GM12878 (cell line): ENCODE results near the gene RHOC. TPM values are rescaled to one million over a fixed set of nuclear protein-coding genes. Genes with fewer than 3 reads are reported as not detected.

Source experiments
- POU2F2 ChIP-seq: IDR thresholded peaks from 3 replicates; pipeline ENCODE4 v1.6.1; 2011; ENCODE audit warnings: low read depth, mild to moderate bottlenecking, low read length, borderline replicate concordance
- STAT1 ChIP-seq: fragments of 450-650 bp; conservative IDR thresholded peaks from 2 replicates; pipeline ENCODE4 v1.6.1; 2014; ENCODE audit warnings: antibody characterized with exemption, mild to moderate bottlenecking
- TBL1XR1 ChIP-seq: IDR thresholded peaks from 2 replicates; pipeline ENCODE4 v1.6.1; 2012; ENCODE audit warnings: low read depth, low read length, improper control_type of control experiment
- ZNF217 ChIP-seq: fragments of 450-650 bp; IDR thresholded peaks from 2 replicates; pipeline ENCODE4 v1.6.1; 2017; ENCODE audit warnings: antibody characterized with exemption, mild to moderate bottlenecking
- polyA plus RNA-seq, 11 experiments: library from polyadenylated mRNA; depleted of rRNA in 4 of 11; unstranded in 6 of 11; stranded (reverse) in 5 of 11; fragments of >200 nt; fragmentation: Nextera tagmentation in 4 of 11; fragmentation: Illumina TruSeq in 1 of 11; extraction: Ambion mirVana in 4 of 11; extraction: Trizol in 1 of 11; gene quantifications; 1 replicate in 1 of 11; 2 replicates in 10 of 11; pipeline versions ENCODE4 v1.2.1 to v1.2.3, GENCODE V29; 2011 to 2016; ENCODE audit warnings: inconsistent platforms in 2 of 11, missing spikeins in 2 of 11, low read depth in 1 of 11
- total RNA-seq, 4 experiments: library from RNA; depleted of rRNA in 3 of 4; stranded (reverse); fragments of >200 nt in 3 of 4; fragmentation: Illumina TruSeq in 1 of 4; extraction: Trizol in 1 of 4; gene quantifications; 2 replicates each; pipeline versions ENCODE4 v1.2.1 to v1.2.3, GENCODE V29; 2013 to 2021
- TF ChIP-seq, protein P1 (sequence below): fragments of 450-650 bp; IDR thresholded peaks from 2 replicates; pipeline ENCODE4 v1.6.1; 2017; ENCODE audit warnings: mild to moderate bottlenecking, moderate library complexity
- TF ChIP-seq, protein P2 (sequence below): IDR thresholded peaks from 2 replicates; pipeline ENCODE4 v1.6.1; 2012; ENCODE audit warnings: low read depth, low read length, improper control_type of control experiment

Gene RHOC
- total and polyA plus RNA-seq, 10 of the 15 experiments (the other 5 are each of a cell fraction or from before 2014, with no cell fraction given) = 20.6 to 371 (median 158) TPM

DNA sequence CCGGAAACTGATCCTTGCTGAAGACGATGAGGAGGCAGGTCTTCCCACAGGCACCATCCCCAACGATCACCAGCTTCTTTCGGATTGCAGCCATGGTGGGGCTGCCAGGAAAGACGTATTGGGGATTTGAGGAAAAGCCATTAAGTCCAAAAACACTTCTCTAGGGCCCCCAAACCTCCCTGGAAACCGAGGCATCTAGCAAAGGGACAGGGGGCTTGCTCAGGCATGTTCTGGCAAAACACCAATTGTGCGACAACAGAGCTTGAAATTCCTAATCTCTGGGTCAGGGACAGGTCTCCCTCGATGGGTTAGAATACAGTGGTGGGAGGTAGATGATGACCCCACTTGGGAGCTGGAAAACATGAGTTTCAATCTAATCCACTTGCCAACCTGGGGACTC lies 3.2 kb downstream of the RHOC start (continued):
- TF ChIP-seq, protein P1, sequence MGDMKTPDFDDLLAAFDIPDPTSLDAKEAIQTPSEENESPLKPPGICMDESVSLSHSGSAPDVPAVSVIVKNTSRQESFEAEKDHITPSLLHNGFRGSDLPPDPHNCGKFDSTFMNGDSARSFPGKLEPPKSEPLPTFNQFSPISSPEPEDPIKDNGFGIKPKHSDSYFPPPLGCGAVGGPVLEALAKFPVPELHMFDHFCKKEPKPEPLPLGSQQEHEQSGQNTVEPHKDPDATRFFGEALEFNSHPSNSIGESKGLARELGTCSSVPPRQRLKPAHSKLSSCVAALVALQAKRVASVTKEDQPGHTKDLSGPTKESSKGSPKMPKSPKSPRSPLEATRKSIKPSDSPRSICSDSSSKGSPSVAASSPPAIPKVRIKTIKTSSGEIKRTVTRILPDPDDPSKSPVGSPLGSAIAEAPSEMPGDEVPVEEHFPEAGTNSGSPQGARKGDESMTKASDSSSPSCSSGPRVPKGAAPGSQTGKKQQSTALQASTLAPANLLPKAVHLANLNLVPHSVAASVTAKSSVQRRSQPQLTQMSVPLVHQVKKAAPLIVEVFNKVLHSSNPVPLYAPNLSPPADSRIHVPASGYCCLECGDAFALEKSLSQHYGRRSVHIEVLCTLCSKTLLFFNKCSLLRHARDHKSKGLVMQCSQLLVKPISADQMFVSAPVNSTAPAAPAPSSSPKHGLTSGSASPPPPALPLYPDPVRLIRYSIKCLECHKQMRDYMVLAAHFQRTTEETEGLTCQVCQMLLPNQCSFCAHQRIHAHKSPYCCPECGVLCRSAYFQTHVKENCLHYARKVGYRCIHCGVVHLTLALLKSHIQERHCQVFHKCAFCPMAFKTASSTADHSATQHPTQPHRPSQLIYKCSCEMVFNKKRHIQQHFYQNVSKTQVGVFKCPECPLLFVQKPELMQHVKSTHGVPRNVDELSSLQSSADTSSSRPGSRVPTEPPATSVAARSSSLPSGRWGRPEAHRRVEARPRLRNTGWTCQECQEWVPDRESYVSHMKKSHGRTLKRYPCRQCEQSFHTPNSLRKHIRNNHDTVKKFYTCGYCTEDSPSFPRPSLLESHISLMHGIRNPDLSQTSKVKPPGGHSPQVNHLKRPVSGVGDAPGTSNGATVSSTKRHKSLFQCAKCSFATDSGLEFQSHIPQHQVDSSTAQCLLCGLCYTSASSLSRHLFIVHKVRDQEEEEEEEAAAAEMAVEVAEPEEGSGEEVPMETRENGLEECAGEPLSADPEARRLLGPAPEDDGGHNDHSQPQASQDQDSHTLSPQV = no peak
- TF ChIP-seq TBL1XR1 (no peak), ZNF217 (no peak), POU2F2 (no peak), STAT1 (no peak)
- TF ChIP-seq, protein P2, sequence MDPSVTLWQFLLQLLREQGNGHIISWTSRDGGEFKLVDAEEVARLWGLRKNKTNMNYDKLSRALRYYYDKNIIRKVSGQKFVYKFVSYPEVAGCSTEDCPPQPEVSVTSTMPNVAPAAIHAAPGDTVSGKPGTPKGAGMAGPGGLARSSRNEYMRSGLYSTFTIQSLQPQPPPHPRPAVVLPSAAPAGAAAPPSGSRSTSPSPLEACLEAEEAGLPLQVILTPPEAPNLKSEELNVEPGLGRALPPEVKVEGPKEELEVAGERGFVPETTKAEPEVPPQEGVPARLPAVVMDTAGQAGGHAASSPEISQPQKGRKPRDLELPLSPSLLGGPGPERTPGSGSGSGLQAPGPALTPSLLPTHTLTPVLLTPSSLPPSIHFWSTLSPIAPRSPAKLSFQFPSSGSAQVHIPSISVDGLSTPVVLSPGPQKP = no peak
